Fibroblast of villous mesenchyme (primary cell): ENCODE data around the gene ANO9. TPM values are rescaled to one million over a fixed set of nuclear protein-coding genes. Genes with fewer than 3 reads are reported as not detected.

Experiments
- DNase-seq: peaks from one replicate; pipeline ENCODE4 v3.0.0-alpha.2; 2010; ENCODE audit warnings: low read depth
- H3K4me3 ChIP-seq: 2 replicates; pipeline ENCODE4 v1.5.1; 2011; ENCODE audit warnings: low read depth, mild to moderate bottlenecking, low read length
- total RNA-seq: library from RNA; depleted of rRNA; stranded (reverse); fragments of >200 nt; gene quantifications from 2 replicates; pipeline ENCODE4 v1.2.3, GENCODE V29; 2012
- TF ChIP-seq, protein P1 (sequence below): IDR thresholded peaks from 2 replicates; pipeline ENCODE4 v1.5.1; 2012; ENCODE audit warnings: low read depth, mild to moderate bottlenecking, low read length; ENCODE audit not compliant: insufficient read depth

ANO9 gene
- total RNA-seq, 1 donor = not detected

DNA sequence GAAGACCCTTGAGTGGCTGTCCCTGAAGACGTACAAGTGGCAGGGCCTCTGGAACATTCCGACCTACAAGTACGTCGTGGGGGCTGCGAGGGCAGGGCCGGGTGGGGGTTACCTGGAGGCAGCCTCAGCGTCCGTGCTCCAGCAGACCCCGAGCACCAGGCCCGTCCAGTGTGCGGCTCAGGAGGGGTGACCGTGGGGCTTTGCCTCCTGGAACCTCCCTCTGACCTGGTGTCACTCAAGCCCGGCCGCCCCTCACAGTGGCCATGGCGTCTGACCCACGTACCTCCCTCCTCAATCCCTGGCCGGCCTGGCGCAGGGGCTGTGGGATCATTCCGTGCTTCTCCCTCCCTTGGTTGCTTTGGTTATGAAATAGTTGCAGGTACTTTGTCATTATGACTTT lies 46.8 kb upstream of the ANO9 start:
- TF ChIP-seq, protein P1, sequence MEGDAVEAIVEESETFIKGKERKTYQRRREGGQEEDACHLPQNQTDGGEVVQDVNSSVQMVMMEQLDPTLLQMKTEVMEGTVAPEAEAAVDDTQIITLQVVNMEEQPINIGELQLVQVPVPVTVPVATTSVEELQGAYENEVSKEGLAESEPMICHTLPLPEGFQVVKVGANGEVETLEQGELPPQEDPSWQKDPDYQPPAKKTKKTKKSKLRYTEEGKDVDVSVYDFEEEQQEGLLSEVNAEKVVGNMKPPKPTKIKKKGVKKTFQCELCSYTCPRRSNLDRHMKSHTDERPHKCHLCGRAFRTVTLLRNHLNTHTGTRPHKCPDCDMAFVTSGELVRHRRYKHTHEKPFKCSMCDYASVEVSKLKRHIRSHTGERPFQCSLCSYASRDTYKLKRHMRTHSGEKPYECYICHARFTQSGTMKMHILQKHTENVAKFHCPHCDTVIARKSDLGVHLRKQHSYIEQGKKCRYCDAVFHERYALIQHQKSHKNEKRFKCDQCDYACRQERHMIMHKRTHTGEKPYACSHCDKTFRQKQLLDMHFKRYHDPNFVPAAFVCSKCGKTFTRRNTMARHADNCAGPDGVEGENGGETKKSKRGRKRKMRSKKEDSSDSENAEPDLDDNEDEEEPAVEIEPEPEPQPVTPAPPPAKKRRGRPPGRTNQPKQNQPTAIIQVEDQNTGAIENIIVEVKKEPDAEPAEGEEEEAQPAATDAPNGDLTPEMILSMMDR = no peak
- H3K4me3 ChIP-seq = no peak overlapping the region
- DNase-seq = no peak

DNA sequence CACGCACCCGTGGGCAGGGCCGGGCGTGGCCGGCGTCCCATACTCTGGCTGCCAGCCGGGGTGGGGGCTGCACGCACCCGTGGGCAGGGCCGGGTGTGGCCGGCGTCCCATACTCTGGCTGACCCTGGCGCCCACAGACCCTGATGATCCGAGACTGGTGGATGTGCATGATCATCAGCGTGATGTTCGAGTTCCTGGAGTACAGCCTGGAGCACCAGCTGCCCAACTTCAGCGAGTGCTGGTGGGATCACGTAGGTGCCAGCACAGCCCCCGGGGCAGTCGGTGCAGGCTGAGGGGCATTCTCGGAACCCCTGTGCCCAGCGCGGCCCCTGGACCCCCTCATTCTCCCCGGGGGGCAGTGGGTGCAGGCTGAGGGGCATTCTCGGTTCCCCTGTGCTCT lies 46.3 kb upstream of the ANO9 start:
- TF ChIP-seq, protein P1 = no peak
- DNase-seq = no peak
- H3K4me3 ChIP-seq = no peak overlapping the region

DNA sequence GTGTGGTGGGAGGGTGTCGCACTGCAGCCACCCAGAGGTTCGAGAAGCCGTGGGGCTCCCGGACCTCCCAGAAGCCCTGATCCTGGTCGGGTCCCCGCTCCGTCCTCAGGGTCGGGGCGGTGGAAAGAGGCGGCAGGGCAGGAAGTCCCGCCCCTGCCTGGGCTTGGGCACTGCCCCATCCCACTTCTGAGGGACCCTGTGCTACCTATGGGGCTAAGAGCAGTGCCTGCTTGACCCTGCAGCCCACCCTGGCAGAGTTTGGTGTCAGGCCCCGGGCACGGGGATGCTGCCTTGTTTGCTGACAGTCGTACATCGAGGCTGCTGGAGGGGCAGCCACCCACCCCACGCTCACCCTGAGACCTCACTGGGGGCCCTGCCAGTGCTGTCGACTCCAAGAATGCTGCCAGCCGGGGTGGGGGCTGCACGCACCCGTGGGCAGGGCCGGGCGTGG lies 45.8 kb upstream of the ANO9 start:
- H3K4me3 ChIP-seq = no peak overlapping the region
- DNase-seq = no peak
- TF ChIP-seq, protein P1 = no peak

DNA sequence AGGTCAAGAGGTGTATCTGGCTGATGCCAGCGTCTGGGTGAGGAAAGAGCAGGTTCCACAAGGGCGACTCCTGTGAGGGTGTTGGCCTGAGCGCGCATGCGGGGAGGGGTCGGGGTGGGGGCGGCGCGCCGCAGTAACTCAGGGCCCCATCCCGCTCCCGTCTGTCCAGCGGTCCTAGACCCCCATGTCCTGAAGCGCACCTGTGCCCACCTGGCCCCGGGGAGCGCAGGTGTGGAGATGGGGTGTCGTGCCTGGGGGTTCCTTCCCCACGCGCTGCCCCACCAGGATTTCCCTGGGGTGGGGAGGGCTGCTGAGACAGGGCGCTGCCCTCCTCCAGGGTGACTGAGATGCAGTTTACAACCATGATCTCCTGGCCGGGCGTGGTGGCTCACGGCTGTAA lies 44.4 kb upstream of the ANO9 start:
- no peak for DNase-seq
- H3K4me3 ChIP-seq = no peak overlapping the region
- TF ChIP-seq, protein P1 = no peak

DNA sequence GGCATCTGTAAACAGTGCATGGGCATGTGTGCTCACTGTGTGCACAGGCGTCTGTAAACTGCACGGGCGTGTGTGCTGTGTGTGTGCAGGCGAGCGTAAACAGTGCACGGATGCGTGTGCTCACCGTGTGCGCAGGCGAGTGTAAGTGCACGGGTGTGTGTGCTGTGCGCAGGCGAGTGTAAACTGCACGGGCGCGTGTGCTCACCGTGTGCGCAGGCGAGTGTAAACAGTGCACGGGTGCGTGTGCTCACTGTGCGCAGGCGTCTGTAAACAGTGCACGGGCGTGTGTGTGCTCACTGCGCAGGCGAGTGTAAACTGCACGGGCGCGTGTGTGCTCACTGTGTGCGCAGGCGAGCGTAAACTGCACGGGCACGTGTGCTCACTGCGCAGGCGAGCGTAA lies 42.8 kb upstream of the ANO9 start:
- TF ChIP-seq, protein P1 = no peak

DNA sequence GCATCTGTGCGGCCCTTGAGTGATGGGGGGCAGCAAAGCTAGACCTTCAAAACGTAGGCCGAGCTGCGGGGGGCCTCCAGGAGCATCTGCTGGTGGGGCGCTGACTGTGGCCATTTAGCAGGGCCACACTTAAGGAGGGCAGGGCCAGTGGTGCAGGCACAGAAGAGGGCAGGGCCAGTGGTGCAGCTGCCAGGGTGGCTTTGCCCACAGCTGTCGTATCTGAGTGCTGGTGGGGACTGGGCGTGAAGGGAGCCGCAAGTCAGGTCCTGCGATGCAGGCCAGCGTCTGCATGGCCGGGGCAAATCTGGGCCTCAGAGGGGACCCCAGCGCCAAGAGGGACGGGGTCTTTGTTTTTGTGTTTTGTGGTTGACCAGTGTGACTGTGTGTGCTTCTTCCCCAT lies 37.5 kb upstream of the ANO9 start:
- H3K4me3 ChIP-seq = no peak overlapping the region
- no peak for DNase-seq
- TF ChIP-seq, protein P1 = no peak

More for the DNA sequence above, 42.8 kb upstream of the ANO9 start:
- DNase-seq = no peak
- no peak overlapping the region for H3K4me3 ChIP-seq

DNA sequence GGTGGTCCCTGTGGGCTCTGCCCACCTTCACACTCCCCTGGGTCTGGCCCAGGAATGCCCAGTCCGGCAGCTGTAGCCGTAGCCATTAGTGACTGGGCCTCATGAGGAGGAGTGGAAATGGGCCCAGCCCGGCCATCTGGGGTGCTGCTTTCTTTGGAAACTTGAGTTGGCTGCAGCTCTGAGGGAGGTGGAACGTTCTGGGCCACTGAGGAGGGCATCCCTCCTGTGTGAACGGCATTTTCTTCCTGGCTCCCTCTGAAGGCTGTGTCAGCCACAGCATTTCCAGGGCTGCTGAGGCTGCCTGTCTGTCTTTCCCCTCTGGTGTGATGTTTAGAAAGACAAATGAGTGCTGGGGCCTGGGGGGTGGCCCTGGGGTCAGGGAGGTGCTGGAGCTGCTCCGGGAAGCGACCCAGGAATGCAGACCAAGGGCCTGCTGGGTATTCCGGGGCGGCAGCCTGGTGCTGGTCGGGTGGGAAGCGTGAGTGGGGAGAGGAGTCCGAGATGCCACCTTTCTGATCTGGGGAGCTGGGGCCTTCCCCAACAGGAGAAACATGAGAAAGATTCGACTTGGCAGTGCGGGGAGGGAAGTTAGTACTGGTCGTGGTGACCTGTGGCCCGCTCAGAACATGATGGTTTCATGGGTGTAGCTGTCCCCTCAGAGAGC lies 35.4 kb upstream of the ANO9 start:
- TF ChIP-seq, protein P1 = no peak
- DNase-seq = no peak
- H3K4me3 ChIP-seq = no peak overlapping the region
